ENCODE data around the gene MERTK.

The MERTK gene

GRCh38 chr2:111985514-111985913 lies 87.1 kb downstream of the MERTK start:
- TF ChIP-seq CTCF (conservative IDR thresholded peaks at IDR 0.05) (no peak), ZFX (IDR thresholded peaks at IDR 0.05) (no peak)
- no peak overlapping the region for H3K27ac ChIP-seq

- TF ChIP-seq ZFX (IDR thresholded peaks at IDR 0.05) (no peak), CTCF (conservative IDR thresholded peaks at IDR 0.05) (no peak)
- no peak overlapping the region for H3K27ac ChIP-seq
Measured at GRCh38 chr2:111986116-111986900, 87.9 kb downstream of the MERTK start.

- H3K27ac ChIP-seq, result no peak overlapping the region
- TF ChIP-seq ZFX (IDR thresholded peaks at IDR 0.05), result no peak
- TF ChIP-seq CTCF (conservative IDR thresholded peaks at IDR 0.05), result no peak
Measured at GRCh38 chr2:111990375-111990774, 92.0 kb downstream of the MERTK start.

- H3K27ac ChIP-seq, result no peak overlapping the region
- TF ChIP-seq ZFX (IDR thresholded peaks at IDR 0.05) (no peak), CTCF (conservative IDR thresholded peaks at IDR 0.05) (no peak)
Measured at GRCh38 chr2:111990856-111991255, 92.4 kb downstream of the MERTK start.

GRCh38 chr2:111994042-111994441 lies 95.6 kb downstream of the MERTK start:
- H3K27ac ChIP-seq, result no peak overlapping the region
- TF ChIP-seq CTCF (conservative IDR thresholded peaks at IDR 0.05) (no peak), ZFX (IDR thresholded peaks at IDR 0.05) (no peak)

GRCh38 chr2:111995148-111995547 lies 96.7 kb downstream of the MERTK start:
- H3K27ac ChIP-seq, result no peak overlapping the region
- TF ChIP-seq CTCF (conservative IDR thresholded peaks at IDR 0.05) (no peak), ZFX (IDR thresholded peaks at IDR 0.05) (no peak)

- no peak overlapping the region for H3K27ac ChIP-seq
- TF ChIP-seq ZFX (IDR thresholded peaks at IDR 0.05), result no peak
- TF ChIP-seq CTCF (conservative IDR thresholded peaks at IDR 0.05), result no peak
Measured at GRCh38 chr2:111999809-112000208, 101.4 kb downstream of the MERTK start.

All from C4-2B (cell line).